Cortex of kidney (tissue), 1 donor: ENCODE results near the gene KRT6A.
"Not testable (repeated sequence)": the region's sequence is repeated elsewhere in the genome, so short reads cannot be mapped to it uniquely, and the experiment has no call there.

Experiments used
- DNase-seq: peaks from one replicate; lab custom pipeline; 2025; lab: John Stamatoyannopoulos, UW

KRT6A gene

DNA sequence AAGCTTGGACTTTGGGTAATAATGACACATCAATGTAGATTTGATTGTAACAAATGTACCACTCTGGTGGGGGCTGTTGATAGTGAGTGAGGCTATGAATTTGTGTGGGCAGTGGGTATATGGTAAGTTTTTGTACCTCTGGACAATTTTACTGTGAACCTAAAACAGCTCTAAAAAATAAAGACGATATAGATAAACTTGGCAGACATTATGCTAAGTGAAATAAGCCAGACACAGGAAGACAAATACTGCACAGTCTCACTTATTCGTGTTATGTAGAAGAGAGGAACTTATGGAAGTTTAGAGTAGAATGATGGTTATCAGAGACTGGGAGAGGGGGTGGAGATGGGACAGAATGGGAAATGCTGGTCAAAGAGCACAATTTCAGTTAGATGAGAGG is 28.2 kb downstream of the KRT6A start:
- DNase-seq: no peak

DNA sequence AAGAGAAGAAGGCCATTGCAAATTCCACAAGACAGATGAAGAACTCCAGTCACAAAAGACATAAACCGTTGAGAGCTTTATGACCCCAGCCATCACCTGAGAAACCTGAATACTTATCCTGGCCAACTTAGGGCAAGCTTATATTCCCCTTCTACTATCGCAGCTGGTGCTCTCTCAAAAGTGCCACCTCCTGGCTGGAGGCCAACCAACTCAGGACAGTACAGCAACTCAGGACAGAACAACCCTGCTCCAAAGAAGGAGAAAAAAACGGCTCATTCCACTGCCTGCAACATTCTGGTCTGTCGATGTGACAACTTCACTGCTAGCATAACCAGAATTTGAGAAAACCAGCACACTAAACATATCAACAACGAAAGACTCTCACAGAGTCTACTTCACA is 31.4 kb downstream of the KRT6A start:
- DNase-seq: no peak

DNA sequence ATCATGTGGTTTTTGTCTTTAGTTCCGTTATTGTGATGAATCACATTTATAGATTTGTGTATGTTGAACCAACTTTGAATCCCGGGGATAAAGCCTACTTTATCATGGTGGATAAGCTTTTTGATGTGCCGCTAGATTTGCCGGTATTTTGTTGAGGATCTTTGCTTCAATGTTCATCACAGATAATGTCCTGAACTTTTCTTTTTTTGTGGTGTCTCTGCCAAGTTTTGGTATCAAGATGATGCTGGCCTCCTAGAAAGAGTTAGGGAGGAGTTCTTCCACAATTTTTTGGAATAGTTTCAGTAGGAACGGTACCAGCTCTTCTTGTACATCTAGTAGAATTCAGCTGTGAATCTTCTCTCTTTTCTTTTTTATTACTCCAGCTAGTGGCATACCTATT is 34.2 kb downstream of the KRT6A start:
- no peak for DNase-seq

DNA sequence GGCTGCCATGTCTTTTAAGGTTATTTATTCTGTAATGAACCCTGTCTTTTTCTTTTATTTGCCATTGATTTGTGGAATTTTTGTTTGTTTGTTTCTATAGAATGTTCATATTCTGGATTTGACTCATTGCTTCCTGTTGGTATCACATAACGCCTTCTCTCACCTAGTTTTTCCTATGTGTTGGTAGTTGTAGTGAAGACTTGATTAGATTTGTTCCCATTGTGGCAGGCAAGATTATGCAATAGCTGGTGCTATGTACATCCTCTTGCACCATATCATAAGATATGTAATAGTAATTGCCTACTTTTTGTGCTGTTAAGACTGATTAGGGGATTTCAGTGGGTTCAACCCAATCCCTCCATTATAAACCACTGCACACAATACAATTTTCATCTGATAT is 37.2 kb downstream of the KRT6A start:
- no peak for DNase-seq

DNA sequence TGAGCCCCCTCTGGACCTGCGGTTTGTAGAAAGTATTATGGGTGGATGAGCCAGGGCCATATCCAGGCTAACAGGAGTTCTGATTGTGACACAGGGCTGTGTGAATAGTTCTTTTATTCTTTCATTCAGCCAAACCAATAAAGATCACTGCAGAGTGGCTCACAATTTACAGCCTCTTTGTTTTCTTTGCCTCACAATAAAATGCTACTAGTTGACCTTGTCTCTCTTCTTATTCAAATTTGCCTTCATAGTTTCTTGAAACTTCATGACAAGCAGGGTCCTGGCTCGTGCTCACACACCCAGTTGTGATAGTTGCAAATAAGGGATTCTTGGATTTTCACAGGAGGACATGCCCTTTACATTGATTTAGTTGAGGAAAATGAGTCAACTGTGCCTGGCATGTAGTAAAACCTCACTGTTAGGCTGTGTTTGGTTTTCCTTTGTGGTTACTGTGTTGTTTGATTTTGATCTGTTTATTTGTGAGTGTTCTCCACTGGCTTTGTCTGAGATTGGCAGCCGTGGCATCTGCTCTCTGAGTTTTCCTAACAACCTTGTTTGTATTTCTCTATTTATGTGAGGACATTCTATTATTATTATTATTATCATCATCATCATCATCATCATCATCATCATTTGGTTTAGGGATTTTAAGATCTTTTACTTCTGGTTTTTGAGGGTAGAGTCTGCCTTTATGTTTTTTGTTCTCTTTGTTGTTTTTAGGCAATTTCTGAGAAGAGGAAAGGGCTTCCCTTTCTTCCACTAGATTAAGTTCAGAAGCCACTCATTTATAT is 38.5 kb downstream of the KRT6A start:
- DNase-seq: no peak

DNA sequence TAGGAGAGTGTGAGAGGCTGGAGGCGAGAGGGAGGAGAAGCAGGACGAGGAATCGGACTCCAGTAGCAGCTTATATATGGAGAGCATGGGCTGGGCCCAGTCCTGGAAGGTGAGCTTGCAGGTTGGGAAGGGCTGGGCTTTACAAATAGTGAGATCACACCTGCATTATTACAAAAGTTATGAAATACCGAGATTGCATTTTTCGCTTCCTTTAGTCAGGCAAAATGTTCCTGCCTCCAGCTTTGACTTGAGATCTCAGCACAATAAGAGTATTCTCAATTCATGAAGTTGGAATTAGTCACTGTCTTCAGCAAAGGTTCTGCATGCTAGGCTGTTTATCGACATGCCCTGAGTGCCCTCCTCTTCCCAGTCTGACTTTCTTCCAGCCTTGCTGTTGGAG is 41.0 kb downstream of the KRT6A start, which contains the start of gene KRT6B:
KRT6B (minus strand) TSS at position 46 of the 400 bp plus-strand sequence. CDS start 68 bp downstream, outside the sequence.
- DNase-seq: no peak

DNA sequence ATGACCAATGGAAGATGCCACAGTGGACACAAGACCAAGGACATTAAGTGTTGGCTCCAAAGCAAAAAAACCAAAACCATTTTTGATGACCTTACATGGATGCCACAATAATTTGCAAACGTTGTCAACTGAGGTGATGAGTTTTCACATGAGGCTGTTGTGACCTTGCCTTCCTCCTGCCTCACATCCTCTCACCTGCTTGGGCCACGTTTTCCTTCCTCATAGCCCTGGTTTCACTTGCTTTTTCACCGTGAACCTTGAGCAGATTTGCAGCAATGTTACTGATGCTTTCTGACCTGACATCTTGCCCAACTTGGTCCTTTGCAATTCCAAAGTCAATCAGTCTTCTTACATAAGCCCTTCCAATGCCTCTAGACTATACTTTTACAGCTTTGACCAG is 44.8 kb downstream of the KRT6A start:
- no peak for DNase-seq

DNA sequence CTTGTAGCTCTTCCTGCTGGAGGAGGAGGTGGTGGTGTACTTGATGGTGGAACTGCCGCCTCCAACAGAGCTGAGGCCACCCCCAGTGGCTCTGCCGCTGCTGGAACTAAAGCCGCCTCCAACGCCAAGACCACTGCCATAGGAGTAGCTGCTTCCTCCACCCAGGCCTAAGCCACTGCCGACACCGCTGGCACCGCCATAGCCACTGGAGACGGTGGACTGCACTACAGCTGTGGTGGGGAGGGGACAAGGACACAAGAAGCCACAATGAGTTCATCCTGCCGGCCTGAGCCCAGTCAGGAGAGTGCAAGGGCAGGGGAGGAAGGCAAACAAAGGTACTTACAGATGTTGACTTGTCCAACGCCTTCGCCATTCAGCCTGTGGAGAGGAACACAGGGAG is 45.9 kb downstream of the KRT6A start:
- DNase-seq: not testable (repeated sequence)

DNA sequence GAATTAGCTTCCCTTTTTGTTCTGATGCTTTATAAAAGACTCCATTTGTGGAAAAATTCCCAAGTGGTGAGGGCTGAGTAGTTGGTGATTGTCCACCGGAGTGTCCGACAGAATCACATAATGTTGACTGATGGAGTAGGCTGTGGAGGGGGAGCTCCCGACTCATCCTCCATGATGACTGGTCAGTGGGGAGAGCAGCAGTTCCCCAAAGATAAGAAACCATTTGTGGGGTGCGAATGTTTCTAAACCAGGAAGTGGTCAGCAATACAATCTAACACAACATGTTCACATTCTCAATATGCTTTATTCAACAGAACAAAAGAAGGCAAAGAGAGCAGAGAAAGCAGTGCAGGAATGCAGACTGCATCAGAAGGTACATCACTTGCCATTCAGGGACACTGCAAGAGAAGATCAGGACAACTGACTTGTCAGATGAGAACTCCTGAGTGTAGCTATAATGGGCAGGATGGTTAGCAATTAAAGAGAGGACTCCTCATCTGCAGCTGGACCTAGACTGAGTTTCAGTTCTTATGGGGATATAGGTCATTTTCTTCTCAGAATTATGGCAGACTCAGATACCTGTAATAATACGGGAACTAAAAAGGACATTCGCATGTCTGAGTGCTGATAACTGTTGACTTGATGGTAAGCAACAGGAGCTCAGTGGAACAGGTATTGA is 46.6 kb downstream of the KRT6A start:
- no peak for DNase-seq

DNA sequence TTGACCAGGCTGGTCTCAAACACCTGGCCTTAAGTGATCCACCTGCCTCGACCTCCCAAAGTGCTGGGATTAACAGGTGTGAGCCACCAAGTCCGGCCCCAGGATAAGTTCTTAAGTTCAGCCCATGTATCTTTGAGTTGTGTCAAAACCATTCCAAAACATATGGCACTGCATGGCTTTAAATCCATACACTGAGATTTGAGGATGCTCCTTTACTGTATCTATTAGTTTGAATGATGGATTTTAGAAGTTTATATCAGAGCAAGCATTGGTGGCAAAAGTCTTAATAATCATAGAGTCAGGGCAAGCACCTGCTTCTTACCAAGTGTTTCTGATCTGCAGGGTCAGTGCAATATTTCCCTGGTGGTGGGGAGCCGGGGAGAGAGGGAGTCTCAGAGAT is 47.2 kb downstream of the KRT6A start:
- no peak for DNase-seq

DNA sequence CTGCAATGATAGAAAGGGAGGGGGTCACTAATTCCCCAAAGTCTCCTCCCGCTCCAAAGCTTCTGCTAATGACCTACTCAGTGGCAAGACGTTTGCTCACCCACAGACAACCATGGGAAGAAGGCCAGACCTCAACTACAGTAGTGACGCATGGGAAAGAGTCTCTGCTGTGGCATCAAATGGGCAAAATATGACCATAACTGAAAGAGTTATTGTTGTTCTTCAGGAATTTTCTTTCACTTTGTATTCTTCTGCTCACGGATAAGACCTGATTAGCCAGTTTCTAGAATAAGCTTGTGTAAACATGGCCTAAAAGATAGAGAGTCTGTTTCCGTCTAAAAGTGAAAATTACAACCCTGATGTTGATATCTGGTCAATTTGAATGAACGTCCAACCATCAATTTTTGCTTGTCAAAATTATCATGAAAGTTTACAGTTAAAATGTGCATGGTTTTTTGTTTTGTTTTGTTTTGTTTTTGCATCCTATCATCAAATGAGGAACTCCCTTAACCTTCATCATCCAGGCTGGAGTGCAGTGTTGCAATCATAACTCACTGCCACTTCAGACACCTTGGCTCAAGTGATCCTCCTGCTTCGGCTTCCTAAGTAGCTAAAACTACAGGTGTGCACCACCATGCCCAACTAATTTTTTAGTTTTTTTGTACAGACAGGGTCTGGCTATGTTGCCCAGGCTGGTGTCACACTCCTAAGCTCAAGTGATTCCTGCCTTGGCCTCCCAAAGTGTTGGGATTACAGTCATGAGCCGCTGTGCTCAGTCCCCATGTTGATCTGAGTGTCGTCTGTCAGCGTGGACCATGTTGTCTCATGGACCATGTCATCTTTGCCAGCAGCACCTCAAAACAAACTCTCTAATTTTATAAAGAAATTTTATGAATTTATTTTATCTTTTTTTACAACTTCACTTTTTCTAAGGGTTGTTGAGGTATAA is 48.1 kb downstream of the KRT6A start:
- no peak for DNase-seq

DNA sequence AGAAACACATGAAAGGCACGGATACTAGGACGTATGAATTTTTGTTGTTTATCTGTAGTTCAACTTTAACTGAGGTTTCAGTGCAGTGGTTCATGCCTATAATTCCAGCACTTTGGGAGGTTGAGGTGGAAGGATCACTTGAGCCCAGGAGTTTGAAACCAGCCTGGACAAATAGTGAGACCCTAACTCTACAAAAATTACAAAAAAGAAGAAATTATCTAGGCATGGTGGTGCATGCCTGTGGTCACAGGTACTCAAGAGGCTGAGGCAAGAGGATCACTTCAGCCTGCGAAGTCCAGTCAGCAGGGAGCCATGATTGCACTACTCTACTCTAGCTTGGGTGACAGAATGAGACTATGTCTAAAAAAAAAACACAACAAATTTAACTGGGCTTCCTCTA is 49.1 kb downstream of the KRT6A start:
- no peak for DNase-seq

DNA sequence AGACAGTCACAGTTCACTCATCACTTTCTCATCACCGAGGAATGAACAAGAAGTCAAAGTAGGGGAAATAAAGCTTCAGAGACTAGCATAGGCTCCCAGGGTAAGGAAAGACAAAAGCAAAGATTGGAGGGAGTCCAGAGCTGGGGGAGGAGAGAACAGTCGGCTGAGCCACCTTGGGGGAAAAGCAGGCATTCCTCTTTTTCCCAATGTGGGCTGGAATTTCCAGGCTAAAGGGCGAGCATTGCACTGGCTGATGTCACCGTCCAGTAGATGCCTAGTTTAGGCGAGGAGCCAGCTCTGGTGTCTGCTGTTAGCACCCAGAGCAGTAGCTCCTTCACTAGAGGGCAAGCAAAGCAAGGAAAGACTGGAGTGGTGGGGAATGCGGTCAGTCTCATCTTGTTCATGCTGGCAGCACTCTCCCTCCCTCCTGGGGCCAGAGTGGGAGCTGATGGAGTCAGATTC is 50.4 kb downstream of the KRT6A start:
- no peak for DNase-seq

DNA sequence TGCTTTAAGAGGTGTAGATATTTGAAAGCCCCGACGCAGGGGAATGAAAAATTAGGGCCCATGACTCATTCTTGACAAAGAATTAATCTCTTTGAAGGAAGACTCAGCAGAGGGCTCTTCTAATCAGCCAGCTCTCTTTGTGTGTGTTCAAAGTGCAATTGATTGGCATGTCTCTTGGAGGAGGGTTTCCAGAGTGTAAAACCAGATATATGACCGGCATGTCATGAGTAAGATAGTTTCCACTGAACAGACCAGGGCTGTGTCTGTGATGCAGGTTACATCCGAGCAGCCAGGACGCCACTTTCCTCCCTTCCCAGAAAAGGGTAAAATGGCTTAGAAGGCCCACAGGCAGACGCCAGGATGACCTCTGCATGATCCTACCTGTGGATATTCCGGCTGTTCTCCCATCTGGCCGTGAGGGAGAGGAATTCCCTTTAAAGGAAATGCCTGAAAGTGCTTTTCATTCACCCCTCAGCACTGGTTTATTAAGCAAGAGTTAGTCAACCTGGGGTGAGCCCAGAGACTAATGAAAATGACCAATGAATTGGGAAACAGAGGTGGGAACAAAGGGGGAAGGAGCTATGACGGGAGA is 51.6 kb downstream of the KRT6A start:
- DNase-seq: no peak

DNA sequence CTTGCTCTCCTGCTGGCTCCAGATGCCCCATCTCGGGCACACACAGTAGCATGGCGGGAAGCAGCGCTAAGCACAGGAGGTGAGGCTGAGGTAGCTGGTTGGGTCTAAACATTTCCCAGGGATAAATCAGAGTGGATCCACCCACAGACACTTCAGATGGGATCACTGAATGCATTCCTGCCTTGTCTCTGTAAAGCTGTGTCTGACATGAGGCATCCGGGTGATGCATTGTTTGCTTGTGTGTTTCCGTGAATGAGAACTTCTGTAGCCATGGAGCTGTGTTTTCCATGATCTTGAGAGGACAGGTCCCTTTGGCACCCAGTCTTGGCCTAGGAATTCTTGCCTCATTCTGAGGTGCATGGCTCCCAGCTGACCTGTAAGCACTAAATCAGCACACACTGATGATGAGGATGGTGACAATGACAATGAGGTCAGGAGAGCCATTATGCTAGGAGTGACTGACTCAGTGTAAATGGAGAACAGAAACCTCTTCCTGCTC is 52.2 kb downstream of the KRT6A start:
- DNase-seq: no peak

DNA sequence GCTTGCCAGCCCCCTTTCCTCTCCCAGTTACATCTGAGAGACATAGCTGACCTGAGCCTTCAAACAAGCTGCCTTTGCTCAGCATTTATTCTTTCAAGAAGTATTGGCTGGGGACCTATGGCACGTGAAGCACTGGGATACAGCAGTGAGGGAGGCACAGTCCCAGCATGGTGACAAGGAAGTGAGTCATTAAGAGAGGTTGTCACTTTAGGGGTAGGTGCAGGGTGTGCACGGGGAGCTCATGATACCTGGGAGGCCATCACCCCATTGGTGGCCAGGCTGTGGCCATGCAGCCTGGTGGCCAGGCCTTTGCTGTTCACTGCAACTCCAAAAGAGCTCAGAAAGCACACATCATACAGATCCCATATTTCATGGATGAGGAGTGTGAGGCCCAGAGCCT is 53.2 kb downstream of the KRT6A start:
- DNase-seq: no peak

DNA sequence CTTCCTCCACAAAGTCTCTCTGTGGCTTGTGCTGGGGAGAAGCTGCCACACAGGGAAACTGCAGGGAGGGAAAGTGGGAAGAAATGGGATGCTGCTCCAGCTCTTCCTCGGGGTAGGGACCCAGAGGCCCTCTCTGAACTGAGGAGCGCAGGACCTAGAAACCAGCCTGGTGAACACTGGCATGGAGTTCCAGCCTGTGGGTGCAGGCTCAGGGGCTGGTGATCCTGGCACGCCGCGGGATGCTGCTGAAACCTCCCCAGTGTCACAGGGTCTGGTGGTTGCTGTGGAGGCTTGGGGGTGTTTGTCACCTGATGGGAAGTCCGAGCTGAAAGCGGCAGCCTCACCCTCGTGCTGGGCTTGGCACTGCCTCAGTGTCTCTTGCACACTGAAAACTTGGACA is 53.6 kb downstream of the KRT6A start:
- DNase-seq: no peak

DNA sequence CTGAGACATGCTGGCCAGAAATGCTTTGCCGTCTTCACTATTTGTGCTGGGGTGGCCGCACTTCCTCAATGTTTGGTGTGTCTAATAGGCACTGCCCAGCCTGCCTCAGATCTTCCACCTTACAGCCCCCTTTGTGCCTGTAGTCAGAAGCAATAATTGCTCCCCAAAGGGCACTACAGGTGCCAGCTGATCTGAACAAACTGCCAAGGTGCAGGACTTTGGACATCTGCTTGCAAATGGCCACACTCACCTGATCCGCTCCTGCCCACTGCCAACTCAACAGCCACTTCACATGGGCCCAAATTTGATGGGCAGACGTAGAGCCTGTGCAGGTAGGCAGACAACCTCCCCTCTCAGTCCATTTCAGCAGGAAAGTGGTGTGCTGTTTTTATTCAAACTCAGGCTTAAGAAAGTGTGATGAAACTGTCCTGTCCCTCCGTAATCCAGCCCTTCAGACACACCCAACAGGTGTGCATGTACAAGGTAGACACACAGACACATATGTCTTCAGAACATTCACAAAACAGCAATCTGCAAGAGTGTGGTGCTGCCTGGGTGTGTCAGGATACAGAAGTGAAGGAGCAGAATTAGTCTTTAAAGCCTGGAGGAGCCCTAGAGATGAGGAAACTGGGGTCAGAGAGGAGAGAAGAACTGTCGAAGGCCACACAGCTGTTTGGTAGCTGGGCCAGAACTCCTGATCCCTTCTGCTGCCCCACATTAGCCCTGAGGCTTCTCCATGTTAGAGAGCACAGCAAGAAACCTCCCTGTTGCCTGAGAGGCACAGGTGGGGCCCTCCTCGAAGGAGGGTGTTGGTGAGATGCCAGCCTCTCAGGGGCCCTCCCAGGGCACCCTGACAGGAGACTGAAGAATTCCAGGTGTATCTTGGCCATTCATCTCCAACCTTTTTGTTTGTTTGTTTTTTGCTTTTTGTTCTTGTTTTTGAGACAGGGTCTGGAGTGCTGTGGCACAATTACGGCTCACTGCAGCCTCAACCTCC is 54.5 kb downstream of the KRT6A start:
- no peak for DNase-seq

DNA sequence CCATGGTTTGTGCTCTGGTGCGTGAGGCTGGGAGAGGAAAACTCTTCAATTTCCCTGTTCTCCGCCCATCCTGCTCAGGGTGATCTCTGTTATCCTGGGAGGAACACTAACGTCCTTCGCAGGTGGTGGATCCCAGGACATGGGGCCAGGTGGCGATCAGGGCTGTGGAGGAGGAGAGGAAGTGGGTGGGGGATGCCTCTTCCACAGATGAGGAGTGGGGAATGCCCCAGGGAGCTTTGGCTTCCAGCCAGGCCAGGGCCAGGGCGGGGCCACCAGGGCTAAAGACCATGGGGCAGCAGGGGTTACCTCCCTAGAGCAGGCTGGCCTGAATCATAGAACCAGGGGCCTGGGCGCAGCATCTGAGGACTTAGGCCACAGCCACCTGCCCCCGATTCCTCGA is 55.5 kb downstream of the KRT6A start:
- DNase-seq: no peak
